GM20431 (cell line): Measurements from ENCODE around the gene ARFGAP1.

Experiments used
- in situ Hi-C: fragments of 300-500 bp; cut with MseI, MboI; formaldehyde crosslinking; loops from one replicate; pipeline ENCODE4 v1.15.0; 2020; ENCODE audit warnings: low sequenced_read_pairs; ENCODE audit not compliant: unreplicated experiment

ARFGAP1 gene

GRCh38 chr20:63289311-63290135, 16.9 kb downstream of the ARFGAP1 start:
- in situ Hi-C loops = no loop called here

- in situ Hi-C loops = no loop called here
Measured at GRCh38 chr20:63290136-63290676, 17.6 kb downstream of the ARFGAP1 start.

- in situ Hi-C loops = no loop called here
Measured at GRCh38 chr20:63290677-63291472, 18.3 kb downstream of the ARFGAP1 start.

GRCh38 chr20:63291811-63292210, 19.2 kb downstream of the ARFGAP1 start:
- in situ Hi-C loops = no loop called here

- in situ Hi-C loops = no loop called here
Measured at GRCh38 chr20:63292292-63292701, 19.7 kb downstream of the ARFGAP1 start.

- in situ Hi-C loops = no loop called here
Measured at GRCh38 chr20:63292904-63293303, 20.3 kb downstream of the ARFGAP1 start, which contains the start of gene COL20A1. Gene COL20A1 (plus strand): TSS chr20:63293186. CDS start chr20:63295108, 1,922 bp downstream.

- in situ Hi-C loops = no loop called here
Measured at GRCh38 chr20:63293456-63293855, 20.8 kb downstream of the ARFGAP1 start.

GRCh38 chr20:63293871-63294535, 21.4 kb downstream of the ARFGAP1 start:
- in situ Hi-C loops = no loop called here

- in situ Hi-C loops = no loop called here
Measured at GRCh38 chr20:63294536-63294900, 21.9 kb downstream of the ARFGAP1 start.

- in situ Hi-C loops = no loop called here
Measured at GRCh38 chr20:63295018-63295417, 22.4 kb downstream of the ARFGAP1 start.

GRCh38 chr20:63295422-63295821, 22.8 kb downstream of the ARFGAP1 start:
- in situ Hi-C loops = no loop called here

GRCh38 chr20:63295846-63296245, 23.2 kb downstream of the ARFGAP1 start:
- in situ Hi-C loops = no loop called here

- in situ Hi-C loops = no loop called here
Measured at GRCh38 chr20:63296531-63297299, 24.1 kb downstream of the ARFGAP1 start.

- in situ Hi-C loops = no loop called here
Measured at GRCh38 chr20:63297371-63297781, 24.8 kb downstream of the ARFGAP1 start.

- in situ Hi-C loops = no loop called here
Measured at GRCh38 chr20:63297796-63298572, 25.4 kb downstream of the ARFGAP1 start.

- in situ Hi-C loops = no loop called here
Measured at GRCh38 chr20:63298731-63299312, 26.2 kb downstream of the ARFGAP1 start.

GRCh38 chr20:63301671-63302070, 29.1 kb downstream of the ARFGAP1 start:
- in situ Hi-C loops = no loop called here

GRCh38 chr20:63303095-63303666, 30.6 kb downstream of the ARFGAP1 start:
- in situ Hi-C loops = no loop called here
